RPMI8226 (cell line): ENCODE data around the gene BAZ2B.

Experiments
- DNase-seq: peaks from one replicate; pipeline ENCODE4 v3.0.0-alpha.2; 2015

BAZ2B gene

DNA sequence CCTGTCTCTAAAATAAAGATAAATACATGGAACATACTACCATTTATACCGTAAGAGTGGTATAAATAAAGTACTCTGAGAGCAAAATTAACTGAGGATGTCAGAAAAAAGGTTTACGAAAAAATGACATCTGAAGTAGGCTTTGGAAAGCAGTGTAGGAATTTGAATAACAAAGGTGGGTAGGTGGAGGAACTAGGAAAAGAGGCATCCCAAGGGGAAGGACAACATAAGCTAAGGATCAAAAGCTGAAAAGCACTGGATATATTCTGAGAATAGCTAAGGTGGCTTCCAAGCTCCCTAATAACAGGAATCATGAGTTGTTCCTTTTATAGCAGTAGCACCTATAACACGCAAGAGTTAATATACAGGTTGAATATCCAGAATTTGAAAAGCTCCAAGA is 91.3 kb downstream of the BAZ2B start:
- no peak for DNase-seq

GRCh38 chr2:159521272-159521671 is 95.1 kb downstream of the BAZ2B start:
- DNase-seq = no peak

DNA sequence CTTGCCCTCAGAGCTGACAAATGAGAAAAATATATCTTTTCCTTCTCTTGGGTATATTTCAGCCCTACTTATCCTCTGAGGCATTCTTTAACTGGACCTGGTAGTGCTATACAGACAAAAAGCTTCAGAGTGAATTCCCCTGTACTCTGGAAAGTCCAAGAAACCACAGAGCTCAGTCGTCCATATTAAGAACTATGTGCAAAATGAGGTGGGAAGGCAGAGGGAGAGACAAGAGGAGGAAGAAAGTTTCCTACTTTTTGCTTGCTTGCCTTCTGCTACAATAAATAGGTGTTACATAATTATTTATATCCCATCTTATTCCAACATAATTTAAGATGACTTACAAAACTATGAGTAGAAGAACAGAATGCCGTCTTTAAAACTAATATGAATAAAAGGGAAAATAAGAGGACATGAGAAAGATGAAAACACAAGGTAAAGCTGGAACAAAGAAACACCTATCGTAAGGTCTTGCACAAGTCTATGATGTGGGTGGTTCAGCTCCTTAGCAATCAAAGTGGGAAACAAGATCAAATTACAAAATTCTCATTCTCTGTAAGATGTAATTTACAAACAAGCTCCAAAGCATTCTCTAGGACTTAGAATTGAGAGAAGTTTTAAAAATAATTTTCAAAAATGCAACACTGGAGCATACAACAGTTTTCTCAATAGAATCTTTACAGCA is 97.9 kb downstream of the BAZ2B start:
- no peak for DNase-seq

DNA sequence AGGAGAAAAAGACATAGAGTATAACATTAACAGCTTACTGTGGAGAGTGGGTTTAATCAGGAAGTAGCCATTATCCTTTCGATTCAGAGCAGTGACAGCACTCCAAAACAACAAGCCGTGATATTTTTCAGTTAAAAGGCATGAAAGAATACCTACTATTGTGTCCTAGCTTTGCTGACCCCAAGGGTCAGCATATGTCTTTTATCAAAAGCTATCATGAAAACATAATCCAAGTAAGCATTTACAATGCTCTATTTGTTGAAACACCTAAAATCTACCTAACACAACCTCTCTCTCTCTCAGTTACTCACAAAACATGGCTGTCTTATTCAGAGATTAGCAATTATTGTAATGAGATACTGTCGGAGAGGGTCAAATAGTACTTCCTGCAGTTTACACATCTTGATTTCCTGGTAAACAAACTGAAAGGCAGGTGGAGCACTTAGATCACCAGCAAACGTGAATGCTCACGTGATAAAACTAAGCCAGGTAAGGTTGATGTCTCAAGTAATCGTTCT is 100.0 kb downstream of the BAZ2B start:
- DNase-seq = peak; percentile 63

- no peak for DNase-seq
These were observed 100.9 kb downstream of the BAZ2B start for GRCh38 chr2:159515441-159515840.

DNA sequence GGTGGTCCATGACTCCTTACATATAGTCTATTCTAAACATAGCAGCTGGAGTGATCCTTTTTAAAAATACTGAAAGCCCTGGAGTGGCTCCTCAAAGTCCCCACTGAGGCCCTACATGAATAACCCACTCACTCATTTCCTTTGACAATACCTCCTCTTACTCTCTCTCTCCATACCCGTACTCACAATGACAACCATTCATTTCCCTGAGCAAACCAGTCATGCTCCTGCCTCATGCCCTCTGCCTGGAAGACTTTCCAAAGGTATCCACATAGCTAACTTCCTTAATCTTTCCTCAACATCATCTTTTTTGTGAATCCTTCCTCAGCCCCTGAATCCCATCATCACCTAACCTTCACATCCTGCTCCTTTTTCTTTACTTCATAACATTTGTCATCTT is 102.6 kb downstream of the BAZ2B start:
- DNase-seq = no peak

- no peak for DNase-seq
These were observed 108.2 kb downstream of the BAZ2B start for GRCh38 chr2:159508140-159508539.

DNA sequence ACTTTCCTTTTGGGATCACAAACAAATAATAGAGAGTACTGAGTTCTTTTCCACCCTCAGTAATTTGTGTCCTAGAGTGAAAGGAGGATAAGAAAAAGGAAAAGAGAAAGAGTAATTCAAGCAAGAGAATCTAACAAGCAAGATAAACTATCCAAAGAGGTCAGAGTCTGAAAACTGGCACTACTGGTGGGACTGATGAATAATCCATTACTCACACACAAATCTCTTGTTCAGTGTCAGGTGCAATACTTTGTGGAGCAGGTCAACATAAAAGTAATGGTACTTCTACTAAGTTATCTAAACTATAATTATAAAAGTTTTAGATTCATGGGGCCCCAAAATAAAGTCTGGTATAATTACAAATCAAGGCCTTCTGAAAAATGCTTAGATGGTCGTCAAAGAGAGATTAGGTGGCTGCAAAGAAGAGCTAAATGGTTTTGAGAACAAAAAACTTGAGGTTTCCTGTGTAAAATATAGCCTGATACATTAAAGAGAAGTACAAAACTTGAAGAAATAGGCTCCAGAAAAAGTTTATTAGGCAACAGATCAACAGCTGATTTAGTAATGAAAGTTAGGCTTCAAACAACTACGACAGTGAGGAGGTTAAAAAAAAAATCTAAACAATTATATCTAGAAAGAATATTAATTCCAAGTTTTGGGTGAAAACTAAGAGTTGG is 109.4 kb downstream of the BAZ2B start:
- DNase-seq = no peak

DNA sequence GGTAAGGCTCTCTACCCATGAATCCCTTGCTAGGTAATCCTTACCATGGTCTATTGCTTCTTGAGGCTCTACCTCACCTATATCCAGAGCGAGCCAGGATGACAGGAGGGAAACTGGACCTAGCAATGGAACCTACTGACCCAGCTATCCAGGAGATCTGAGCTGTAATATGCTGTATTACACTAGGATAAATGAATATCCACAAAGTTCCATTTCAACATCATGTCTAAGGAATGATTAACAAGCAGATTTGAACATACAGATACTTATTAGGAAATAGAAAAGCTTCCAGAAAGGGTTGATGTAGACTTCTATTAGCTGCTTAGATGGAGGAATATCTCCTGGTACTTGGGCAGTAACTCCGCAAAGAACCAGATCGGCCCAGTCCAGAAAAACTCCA is 110.1 kb downstream of the BAZ2B start:
- no peak for DNase-seq

DNA sequence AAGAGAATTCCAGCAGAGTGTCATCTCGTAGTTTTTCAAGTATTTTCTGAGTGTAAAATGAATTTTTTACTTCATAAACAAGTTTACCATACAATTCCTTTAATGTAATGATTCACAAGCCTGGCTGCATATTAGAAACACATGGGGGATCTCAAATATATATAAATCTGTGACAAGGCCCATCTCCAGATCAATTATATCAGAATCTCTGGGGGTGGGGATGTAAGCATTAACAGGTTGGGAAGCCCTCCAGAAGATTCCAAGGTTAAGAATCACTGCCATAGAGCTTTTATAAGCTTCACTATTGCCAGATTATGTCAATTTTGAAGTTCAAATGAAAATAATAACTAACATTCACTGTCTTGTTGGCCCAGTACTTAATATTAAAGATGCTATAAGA is 111.2 kb downstream of the BAZ2B start:
- no peak for DNase-seq

- DNase-seq = no peak
These were observed 114.6 kb downstream of the BAZ2B start for GRCh38 chr2:159501743-159502142.

- DNase-seq = no peak
These were observed 118.5 kb downstream of the BAZ2B start for GRCh38 chr2:159497847-159498246.

GRCh38 chr2:159497256-159497655 is 119.1 kb downstream of the BAZ2B start:
- DNase-seq = peak; percentile 17

GRCh38 chr2:159489476-159489875 is 126.9 kb downstream of the BAZ2B start:
- DNase-seq = peak; percentile 10

DNA sequence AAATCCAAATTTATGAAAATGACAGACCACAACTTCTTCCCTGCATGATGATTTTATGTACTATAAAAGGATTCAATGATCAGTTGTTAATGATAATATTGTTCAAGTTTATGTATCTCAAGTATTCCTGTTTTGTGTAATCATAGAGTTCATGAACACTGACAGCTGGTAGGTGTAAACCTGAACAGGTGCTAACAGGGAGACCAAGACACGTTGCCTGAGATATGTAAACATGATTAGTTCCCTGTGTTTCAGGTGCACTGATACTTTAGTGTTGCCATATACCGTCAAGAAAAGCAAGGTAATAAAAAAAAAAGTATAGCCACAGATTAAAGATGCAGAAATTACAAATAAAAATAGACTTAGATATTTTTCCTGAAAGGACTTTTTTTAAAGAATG is 131.8 kb downstream of the BAZ2B start:
- DNase-seq = no peak

- no peak for DNase-seq
These were observed 140.0 kb downstream of the BAZ2B start for GRCh38 chr2:159476329-159476728.

DNA sequence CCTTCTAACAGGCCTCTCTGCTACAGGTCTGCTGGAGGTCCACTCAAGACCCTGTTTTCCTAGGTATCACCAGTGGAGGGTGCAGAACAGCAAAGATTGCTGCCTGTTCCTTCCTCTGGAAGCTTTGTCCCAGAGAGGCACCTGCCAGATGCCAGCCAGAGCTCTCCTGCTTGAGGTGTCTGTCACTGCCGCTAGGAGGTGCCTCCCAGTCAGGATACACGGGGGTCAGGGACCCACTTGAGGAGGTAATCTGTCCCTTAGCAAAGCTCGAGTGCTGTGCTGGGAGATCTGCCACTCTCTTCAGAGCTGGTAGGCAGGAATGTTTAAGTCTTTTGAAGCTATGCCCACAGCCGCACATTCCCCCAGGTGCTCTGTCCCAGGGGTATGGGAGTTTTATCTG is 140.6 kb downstream of the BAZ2B start:
- no peak for DNase-seq

GRCh38 chr2:159471340-159471739 is 145.0 kb downstream of the BAZ2B start:
- DNase-seq = no peak

DNA sequence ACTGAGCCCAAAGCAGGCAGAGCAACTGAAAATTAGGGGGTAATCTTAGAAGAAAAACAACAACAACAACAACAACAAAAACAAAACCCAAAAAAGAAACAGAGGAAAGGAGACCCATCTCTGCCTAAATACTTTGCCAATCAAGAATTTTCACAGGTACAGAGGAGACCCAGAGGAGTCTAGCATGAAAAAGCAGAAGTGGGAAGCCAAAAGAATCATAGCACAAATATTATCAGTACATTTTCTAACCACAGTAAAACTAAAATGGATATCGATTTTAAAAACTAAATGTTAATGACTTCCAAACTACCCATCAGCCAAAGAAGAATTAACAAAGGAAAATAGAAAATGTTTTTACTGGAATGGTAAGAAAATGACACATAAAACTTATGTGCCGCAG is 148.1 kb downstream of the BAZ2B start:
- DNase-seq = no peak

GRCh38 chr2:159462961-159463360 is 153.4 kb downstream of the BAZ2B start:
- no peak for DNase-seq

- DNase-seq = no peak
These were observed 154.1 kb downstream of the BAZ2B start for GRCh38 chr2:159462201-159462785.

DNA sequence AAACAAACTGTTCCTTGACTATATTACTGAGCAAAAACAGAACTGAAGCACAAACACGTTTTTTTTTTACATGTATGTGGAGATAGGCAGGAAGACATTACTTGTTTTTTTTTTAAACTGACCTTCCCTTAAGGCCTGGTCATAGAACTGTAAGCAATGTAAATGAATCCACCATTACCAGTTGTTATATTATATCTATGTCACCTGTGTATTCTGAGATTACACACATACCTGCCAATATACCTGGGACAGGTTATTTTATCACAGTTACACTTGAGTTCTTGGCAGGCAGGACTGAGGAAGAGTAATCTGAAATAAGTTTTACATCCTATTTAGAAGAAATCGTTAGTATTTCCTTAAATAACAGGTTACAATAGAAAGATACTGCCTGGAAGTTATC is 155.3 kb downstream of the BAZ2B start:
- no peak for DNase-seq

DNA sequence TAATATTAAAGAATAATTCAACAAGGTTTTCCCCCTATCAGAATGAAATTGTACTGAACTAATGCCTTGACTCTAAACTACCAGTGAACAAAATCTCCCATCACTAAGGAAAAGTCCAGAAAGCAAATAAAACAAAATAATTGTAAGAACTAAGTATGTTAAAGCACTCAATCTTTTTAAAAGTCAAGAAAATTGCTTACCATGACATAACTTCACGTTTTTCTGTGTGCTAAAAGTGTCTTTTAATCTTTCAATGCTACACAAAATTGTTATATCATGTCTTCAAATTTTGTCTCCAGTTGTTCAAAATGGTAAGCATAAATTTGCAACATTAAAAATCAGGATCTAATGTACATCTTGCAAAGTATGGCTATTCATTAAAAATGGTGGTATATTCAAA is 156.1 kb downstream of the BAZ2B start:
- no peak for DNase-seq

DNA sequence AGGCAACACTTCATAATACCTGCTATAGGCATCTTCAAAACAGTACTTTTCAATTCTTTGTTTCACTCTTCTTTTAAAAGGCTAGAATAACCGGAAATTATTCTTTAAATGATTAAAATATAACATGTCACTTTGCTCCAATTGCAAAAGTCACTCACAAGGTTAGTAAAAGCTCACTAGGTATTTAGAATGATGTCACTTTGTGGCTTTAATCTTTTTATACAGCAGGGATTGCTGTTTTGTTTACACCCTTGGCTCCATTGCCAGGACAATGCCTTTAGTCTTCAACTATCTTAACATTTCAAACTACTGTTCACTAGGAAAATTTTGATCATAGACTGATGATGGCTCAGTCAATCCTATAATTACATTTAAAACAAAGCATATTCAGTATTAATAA is 157.1 kb downstream of the BAZ2B start:
- DNase-seq = no peak
